Esophagus muscularis mucosa (tissue), 4 donors: ENCODE measurements around the gene SLC6A2. TPM values are rescaled to one million over a fixed set of nuclear protein-coding genes. Genes with fewer than 3 reads are reported as not detected.

Experiments used
- DNase-seq: peaks from one replicate; pipeline ENCODE4 v3.0.0-alpha.2; 2017; ENCODE audit errors: extremely low spot score
- H3K27ac ChIP-seq, 4 donors: fragments of 200-600 bp; sonication (generic); replicated peaks in 1 of 4; 1 replicate in 3 of 4; 2 replicates in 1 of 4; pipeline ENCODE4 v1.5.1; 2016 to 2019; ENCODE audit warnings: mild to moderate bottlenecking in 1 of 4
- H3K27me3 ChIP-seq, 4 donors: fragments of 200-600 bp; sonication (generic); one replicate each; pipeline versions ENCODE4 v1.5.1 to v1.6.0; 2016 to 2019
- H3K36me3 ChIP-seq, 4 donors: fragments of 200-600 bp; sonication (generic); one replicate each; pipeline ENCODE4 v1.5.1; 2016 to 2019
- H3K4me1 ChIP-seq, 4 donors: fragments of 200-600 bp; sonication (generic); one replicate each; pipeline ENCODE4 v1.5.1; 2016 to 2019
- H3K4me3 ChIP-seq, 4 donors: fragments of 200-600 bp; sonication (generic); 1 replicate in 2 of 4; 2 replicates in 2 of 4; pipeline ENCODE4 v1.5.1; 2016 to 2019; ENCODE audit warnings: mild to moderate bottlenecking in 4 of 4, moderate library complexity in 1 of 4
- H3K9me3 ChIP-seq, 4 donors: fragments of 200-600 bp; sonication (generic); 1 replicate in 3 of 4; 2 replicates in 1 of 4; pipeline ENCODE4 v1.5.1; 2016 to 2019
- CTCF ChIP-seq, 3 experiments: fragments of 200-600 bp in 2 of 3; fragments of 450-650 bp in 1 of 3; sonication (generic) in 2 of 3; IDR thresholded peaks; one replicate each; pipeline ENCODE4 v1.5.1; 2017 to 2019; ENCODE audit warnings: antibody characterized with exemption in 3 of 3, mild to moderate bottlenecking in 2 of 3, moderate library complexity in 1 of 3
- EP300 ChIP-seq: sonication (generic); formaldehyde crosslinking; IDR thresholded peaks from one replicate; pipeline ENCODE4 v1.6.1; 2017; ENCODE audit warnings: antibody characterized with exemption
- POLR2A ChIP-seq: fragments of 450-650 bp; IDR thresholded peaks from one replicate; pipeline ENCODE4 v1.6.1; 2017; ENCODE audit warnings: antibody characterized with exemption, moderate library complexity, mild to moderate bottlenecking, low read depth
- POLR2AphosphoS5 ChIP-seq, 2 donors: sonication (generic); formaldehyde crosslinking; IDR thresholded peaks; one replicate each; pipeline ENCODE4 v1.6.1; 2017; ENCODE audit warnings: antibody characterized with exemption in 2 of 2
- WGBS: methylation state at CpG from one replicate; pipeline ENCODE4 v1.1.5; 2018; 5-methylcytosine and 5-hydroxymethylcytosine counted together
- intact Hi-C: fragments of 100-400 bp; cut with DNase I; formaldehyde crosslinking; loops from one replicate; pipeline ENCODE4 v1.15.1; 2023
- total RNA-seq, 4 donors: library from RNA; depleted of rRNA; stranded (reverse); fragments of >200 nt; gene quantifications; one replicate each; pipeline versions ENCODE4 v1.1.0 to v1.2.1, GENCODE V29; 2016

SLC6A2 gene
- total RNA-seq, 4 donors from 2014 or later: 0.19 to 2.1 (median 1.00) TPM

- Histone ChIP-seq H3K4me1 (peaks cover 0 to 19% (median 10%) of the 10 kb centered on the region in 4 donors), H3K9me3 (no peaks in the 10 kb centered on the region), H3K4me3 (no peak overlapping the region), H3K27me3 (peaks cover 0 to 6% (median 0%) of the 10 kb centered on the region in 4 donors), H3K36me3 (no peaks in the 10 kb centered on the region), H3K27ac (no peak overlapping the region)
- TF ChIP-seq POLR2AphosphoS5 (IDR thresholded peaks at IDR 0.05) (no peak), POLR2A (no peak), EP300 (no peak)
- no peak for DNase-seq
- WGBS: 84% methylated on average over 9 of the region's 9 CpGs
- intact Hi-C loops: no loop called here
Measured at GRCh38 chr16:55640701-55641327, 15.0 kb upstream of the SLC6A2 start.

- 39% methylated on average over 7 of the region's 7 CpGs for WGBS
- Histone ChIP-seq H3K9me3 (no peaks in the 10 kb centered on the region), H3K4me3 (no peak overlapping the region), H3K4me1 (peaks cover 0 to 19% (median 10%) of the 10 kb centered on the region in 4 donors), H3K27ac (no peak overlapping the region), H3K36me3 (no peaks in the 10 kb centered on the region), H3K27me3 (peaks cover 0 to 9% (median 0%) of the 10 kb centered on the region in 4 donors)
- intact Hi-C loops: no loop called here
- TF ChIP-seq POLR2A (no peak), POLR2AphosphoS5 (IDR thresholded peaks at IDR 0.05) (no peak), CTCF (IDR thresholded peaks at IDR 0.05) (no peak), EP300 (no peak)
- no peak for DNase-seq
Measured at GRCh38 chr16:55641430-55642056, 14.2 kb upstream of the SLC6A2 start.

GRCh38 chr16:55642611-55643010, 13.2 kb upstream of the SLC6A2 start:
- Histone ChIP-seq H3K4me3 (no peak overlapping the region), H3K36me3 (no peaks in the 10 kb centered on the region), H3K27ac (no peak overlapping the region), H3K4me1 (peaks cover 0 to 15% (median 10%) of the 10 kb centered on the region in 4 donors), H3K27me3 (peaks cover 0 to 9% (median 0%) of the 10 kb centered on the region in 4 donors), H3K9me3 (no peaks in the 10 kb centered on the region)
- intact Hi-C loops: no loop called here
- no peak for TF ChIP-seq CTCF (IDR thresholded peaks at IDR 0.05)
- TF ChIP-seq EP300: no peak
- no peak for TF ChIP-seq POLR2A
- TF ChIP-seq POLR2AphosphoS5 (IDR thresholded peaks at IDR 0.05): no peak
- WGBS: 95% methylated on average over 3 of the region's 3 CpGs
- no peak for DNase-seq

GRCh38 chr16:55643161-55643970, 12.4 kb upstream of the SLC6A2 start:
- H3K9me3 ChIP-seq: no peaks in the 10 kb centered on the region
- TF ChIP-seq POLR2A: no peak
- no peak for TF ChIP-seq EP300
- TF ChIP-seq POLR2AphosphoS5 (IDR thresholded peaks at IDR 0.05): no peak
- TF ChIP-seq CTCF (IDR thresholded peaks at IDR 0.05): peak in 1 of 3 experiments; percentile 15
- intact Hi-C loops: no loop called here

GRCh38 chr16:55645986-55646385, 9.8 kb upstream of the SLC6A2 start:
- WGBS: 95% methylated on average over 4 of the region's 4 CpGs
- H3K4me3 ChIP-seq: no peak overlapping the region
- intact Hi-C loops: no loop called here
- no peak overlapping the region for H3K27ac ChIP-seq
- no peak for DNase-seq
- H3K9me3 ChIP-seq: no peaks in the 10 kb centered on the region
- no peak for TF ChIP-seq POLR2A
- no peak for TF ChIP-seq EP300
- TF ChIP-seq CTCF (IDR thresholded peaks at IDR 0.05): no peak
- no peak for TF ChIP-seq POLR2AphosphoS5 (IDR thresholded peaks at IDR 0.05)
- no peaks in the 10 kb centered on the region for H3K36me3 ChIP-seq
- peaks cover 0 to 12% (median 0%) of the 10 kb centered on the region in 4 donors for H3K27me3 ChIP-seq
- H3K4me1 ChIP-seq: peaks cover 0 to 15% (median 10%) of the 10 kb centered on the region in 4 donors

More at GRCh38 chr16:55643161-55643970, 12.4 kb upstream of the SLC6A2 start:
- no peak overlapping the region for H3K4me3 ChIP-seq
- DNase-seq: no peak
- peaks cover 0 to 9% (median 0%) of the 10 kb centered on the region in 4 donors for H3K27me3 ChIP-seq
- no peak overlapping the region for H3K27ac ChIP-seq
- H3K36me3 ChIP-seq: no peaks in the 10 kb centered on the region
- 92% methylated on average over 9 of the region's 11 CpGs for WGBS
- H3K4me1 ChIP-seq: peaks cover 0 to 15% (median 10%) of the 10 kb centered on the region in 4 donors
